Activated CD4-positive, alpha-beta T cell treated with anti-CD3 and anti-CD28 coated beads, Interleukin-2, amount 50 U/mL, for 48 hours (primary cell): Measurements from ENCODE around the gene PRR18.

Source experiments
- DNase-seq, 2 experiments: peaks; one replicate each; pipeline ENCODE4 v3.0.0-alpha.2; 2020

Gene PRR18

DNA sequence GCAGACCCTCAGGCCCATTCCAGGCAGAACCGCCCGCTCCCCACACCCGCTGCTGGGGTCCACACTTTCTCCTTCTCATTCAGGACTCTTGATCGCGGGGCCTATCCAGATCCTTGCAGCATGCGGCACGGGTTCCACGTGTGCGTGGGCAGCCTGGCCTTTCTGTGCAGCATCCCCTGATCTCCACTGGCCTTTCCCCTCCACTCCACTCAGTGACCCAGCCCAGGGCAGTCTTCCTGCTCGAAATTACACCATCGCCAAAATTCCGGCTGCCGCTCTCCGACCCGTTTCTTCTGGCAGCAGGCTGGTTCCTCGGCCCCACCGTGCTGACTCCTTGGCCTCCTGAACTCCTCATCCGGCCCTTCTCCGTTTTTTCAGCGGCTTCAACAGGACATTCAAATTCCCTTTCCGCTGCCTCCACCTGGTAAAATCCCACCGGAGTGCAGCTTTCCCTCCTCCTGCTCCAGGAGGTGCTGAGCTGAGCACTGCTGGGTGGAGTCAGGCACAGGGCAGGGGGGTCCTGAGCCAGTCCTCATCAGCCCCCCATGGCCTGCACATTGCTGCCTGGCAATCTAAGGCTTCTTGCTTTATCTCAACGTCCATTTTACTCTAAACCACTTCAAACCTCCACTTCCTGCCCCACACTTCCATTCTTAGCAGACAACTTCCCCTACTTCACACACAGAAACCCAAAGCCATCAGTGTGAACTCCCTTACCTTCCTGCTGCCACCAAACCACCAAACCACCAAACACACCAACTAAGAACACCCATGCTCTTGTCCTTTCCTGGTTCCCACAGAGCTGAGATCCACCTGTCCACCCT, 25.2 kb upstream of the PRR18 start:
- peak in 1 of 2 experiments; percentile 28 for DNase-seq

DNA sequence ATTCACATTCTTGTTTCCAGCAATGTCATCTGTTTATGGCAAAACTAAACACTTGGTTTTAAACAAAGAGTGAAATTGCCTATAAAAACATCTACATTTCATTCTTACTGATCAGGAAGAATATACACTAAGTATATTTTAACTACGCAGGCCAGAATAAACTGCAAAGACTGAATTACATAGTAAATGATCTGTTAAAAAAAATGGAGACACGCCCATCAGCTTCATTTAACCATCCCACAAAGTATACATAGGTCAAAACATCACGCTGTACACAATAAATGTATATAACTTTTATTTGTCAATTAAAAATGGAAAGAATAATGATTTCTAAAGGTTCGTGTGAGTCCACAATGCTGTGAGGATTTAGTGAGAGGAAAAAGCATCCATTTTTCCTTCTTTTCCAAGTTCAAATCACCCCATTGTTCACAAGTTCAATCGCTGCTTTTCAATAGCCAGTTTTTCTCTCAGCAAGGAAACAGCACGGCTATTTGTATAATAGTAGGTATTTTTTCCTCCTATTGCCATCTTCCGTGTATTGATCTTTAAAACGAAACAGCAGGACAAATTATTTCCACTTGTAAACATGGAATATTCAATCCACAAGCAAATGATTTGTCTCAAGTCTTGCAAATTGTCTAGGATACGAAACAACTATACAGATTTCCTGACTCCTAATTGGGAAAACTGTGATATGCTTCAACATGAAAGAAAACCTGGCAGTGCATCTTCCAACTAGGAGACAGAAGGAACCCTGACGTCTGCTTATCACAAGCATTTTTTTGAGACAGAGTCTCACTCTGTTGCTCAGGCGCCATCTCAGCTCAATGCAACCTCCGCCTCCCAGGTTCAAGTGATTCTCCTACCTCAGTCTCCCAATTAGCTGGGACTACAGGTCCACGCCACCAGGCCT, 23.6 kb upstream of the PRR18 start:
- DNase-seq: no peak

DNA sequence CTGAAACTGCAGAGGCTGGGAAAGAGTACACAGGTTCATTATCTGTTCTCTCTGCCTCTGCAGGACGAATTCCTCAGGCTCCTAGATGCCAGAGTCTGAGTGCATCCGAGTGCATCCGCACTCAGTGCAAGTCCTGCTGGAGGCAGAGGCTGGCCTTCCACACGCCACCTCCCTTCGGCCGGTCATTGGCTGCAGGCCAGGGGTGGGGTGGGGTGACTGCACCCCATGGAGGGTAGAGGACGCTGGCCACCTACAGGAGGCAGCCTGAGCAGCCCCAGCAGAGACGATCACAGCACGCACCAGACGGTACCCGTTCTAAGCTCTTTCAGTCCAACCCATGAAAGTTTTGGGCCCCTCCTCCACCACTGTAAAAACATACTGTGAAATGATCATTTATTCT, 22.4 kb upstream of the PRR18 start:
- DNase-seq: no peak

DNA sequence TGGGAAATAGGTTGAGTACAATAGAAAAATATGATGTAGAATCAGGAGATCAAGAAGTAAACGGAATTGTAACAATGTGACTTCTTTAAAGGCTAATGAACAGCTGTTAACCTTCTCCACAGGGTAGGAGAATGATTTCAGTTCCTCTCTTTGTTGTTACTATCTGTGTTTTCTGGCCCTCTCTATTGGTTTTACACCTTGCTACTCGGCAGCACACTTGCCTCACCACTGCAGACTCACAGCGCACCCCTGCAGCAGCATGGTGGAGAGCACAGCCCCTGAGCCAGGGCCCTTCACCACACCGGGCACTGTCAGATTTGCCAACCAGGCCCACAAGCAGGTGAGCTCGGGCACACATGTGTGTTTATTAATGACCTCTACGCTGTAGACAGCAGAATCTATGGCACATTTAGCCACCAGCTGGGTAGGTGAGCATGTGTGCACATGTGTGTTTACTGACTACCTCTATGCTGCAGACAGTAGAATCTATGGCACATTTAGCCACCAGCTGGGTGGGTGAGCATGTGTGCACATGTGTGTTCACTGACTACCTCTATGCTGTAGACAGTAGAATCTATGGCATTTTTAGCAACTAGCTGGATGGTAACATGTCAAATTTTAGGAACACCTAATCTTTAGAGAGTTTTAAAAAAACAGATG, 17.3 kb upstream of the PRR18 start:
- DNase-seq: no peak

DNA sequence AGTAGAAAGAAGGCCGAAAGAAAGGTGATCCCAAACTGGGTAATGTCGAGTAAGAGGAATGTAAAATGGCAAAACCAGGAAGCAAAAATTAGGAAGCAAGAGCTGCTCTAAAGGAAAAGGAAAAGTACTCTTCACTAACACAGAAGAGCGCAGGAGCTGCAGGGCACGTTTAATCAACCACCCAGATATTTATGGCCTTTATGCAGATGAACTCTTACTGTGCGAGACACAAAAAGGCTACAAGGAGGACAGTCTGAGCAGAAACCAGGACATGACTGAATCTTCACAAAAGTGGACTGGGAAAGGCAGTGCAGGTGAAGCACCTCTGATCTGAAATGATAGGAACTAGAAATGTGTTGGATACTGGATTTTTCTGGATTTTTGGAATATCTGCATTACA, 15.2 kb upstream of the PRR18 start:
- DNase-seq: no peak

DNA sequence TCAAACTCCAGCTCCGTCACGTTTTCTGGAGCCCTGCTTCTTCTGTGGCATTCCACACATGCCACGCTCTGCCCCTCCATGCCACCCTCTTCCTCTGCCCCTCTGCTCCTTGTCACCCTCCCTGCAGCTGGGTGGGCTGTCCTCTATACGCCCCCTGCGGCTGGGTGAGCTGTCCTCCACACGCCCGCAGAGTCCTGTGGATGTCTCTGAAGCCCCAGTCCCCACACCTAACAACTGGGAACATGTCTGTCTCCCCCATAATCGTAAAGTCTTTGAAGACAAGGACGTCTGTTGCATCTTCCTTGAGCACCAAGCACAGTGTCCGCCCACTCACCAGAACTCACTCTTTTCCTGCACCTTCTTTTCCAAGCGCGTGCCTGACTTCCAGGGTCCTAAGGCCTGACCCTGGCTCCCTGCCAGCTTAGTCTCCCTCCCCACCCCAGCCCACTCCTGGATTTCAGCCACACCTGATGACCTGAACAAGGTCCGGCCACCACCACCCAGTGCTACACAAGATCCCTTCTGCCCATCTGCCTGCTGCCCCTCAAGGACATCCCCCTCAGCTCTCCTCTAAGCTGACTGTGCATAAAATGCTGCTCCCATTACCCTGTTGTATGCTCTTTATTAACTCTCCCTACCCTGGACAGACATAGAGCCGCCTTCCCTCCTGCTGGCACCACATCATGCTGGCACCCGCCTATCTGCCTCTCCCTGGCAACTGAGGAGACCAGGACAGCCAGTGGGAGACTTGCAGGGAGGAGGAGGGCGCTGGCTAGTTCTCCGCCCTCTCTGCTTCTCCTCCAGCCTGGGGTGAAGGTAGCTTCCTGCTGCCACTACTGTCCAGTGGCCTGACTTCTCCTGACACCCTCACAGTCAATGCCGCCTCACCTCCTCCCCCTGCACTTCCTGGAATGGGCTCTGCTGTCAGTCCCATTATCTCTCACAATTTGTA, 10.7 kb upstream of the PRR18 start:
- no peak for DNase-seq

DNA sequence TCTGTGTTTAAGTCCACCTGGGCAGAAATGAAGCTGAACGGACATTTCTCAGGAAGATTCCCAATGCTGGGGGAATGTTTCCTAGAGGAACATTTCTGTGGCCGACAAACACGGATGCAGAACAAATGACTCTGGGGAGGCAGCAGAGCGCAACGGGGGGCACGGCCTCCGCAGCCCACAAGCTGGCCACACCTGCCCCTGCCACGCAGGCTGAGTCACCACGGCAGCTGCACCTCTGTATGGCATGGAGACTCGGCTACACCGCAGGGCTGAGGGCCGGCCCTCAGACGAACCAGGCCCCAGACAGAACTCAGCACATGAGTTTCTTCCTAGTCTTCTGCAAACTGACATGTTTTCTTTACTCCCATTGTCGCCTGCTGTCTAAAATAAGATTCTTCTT, 10.0 kb upstream of the PRR18 start:
- no peak for DNase-seq

DNA sequence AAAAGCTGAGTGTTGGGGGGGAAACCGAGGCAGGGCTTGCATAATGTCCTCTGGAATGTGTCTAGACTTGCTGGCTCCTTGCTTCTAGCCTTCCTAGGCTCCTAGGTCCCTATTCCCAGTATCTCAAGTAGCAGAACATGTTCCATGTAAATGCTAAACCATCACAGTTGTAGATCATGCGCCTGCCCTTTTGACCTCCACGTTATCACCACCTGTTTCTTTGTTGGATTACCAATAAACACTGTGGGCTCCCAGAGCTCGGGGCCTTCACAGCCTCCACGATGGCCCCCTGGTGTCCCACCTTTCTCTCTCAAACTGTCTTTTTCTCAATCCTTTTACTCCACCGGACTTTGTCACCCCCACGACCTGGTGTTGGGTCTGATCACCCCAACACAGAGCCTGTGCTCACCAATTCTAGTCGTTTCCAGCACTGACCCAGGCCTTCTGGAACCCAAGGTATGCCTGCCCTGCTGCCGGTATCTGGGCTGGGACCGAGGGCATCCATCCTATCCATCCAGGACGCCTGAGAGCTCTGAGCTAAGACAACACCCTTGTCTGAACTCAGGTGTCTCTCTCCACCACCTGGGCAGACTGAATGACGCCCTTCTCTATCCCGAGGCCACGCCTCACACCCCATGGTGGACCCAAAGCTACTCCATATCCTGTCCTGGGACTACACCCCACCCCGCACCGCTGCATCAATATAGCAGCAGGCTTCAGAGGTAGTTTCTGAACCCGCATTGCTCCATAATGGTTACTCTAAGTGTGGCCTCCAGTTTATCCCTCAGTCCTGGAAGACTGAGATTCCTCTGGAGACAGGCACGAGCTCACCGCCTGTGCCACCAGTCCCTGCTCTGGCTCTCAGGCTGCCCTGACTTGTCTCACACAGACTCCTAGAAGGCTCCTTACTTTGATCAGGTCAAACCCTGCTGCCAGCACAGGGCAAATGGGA, 9.3 kb upstream of the PRR18 start:
- no peak for DNase-seq

DNA sequence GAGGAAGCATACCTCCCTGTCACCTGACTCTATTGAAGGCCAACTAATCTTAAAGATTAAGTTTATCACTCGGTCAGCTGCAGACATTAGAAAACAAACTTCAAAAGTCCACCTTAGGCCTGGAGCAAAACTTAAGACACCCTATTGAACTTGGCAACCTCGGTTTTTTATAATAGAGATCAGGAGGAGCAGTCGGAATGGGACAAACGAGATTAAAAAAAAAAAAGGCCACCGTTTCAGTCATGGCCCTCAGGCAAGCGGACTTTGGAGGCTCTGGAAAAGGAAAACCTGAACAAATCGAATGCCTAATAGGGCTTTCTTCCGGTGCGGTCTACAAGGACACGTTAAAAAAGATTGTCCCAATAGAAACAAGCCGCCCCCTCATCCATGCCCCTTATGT, 7.2 kb upstream of the PRR18 start:
- no peak for DNase-seq

DNA sequence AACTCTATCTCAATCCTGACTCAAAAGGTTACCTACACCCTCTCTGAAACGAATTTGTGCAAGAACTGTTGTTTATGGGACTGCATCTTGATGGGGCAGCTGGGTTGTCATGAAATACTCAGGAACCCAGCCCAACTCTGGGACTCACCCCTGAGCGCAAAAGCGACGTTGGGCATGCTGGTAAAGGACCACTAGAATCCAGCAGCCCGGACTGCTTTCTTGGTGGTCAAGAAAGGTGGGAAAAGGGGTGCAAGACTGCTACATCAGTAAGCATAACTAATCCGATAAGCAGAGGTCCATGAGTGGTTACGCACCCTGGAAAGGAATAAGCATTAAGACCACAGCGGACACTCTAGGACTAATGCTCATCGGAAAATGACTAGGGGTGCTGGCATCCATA, 6.3 kb upstream of the PRR18 start:
- DNase-seq: no peak

DNA sequence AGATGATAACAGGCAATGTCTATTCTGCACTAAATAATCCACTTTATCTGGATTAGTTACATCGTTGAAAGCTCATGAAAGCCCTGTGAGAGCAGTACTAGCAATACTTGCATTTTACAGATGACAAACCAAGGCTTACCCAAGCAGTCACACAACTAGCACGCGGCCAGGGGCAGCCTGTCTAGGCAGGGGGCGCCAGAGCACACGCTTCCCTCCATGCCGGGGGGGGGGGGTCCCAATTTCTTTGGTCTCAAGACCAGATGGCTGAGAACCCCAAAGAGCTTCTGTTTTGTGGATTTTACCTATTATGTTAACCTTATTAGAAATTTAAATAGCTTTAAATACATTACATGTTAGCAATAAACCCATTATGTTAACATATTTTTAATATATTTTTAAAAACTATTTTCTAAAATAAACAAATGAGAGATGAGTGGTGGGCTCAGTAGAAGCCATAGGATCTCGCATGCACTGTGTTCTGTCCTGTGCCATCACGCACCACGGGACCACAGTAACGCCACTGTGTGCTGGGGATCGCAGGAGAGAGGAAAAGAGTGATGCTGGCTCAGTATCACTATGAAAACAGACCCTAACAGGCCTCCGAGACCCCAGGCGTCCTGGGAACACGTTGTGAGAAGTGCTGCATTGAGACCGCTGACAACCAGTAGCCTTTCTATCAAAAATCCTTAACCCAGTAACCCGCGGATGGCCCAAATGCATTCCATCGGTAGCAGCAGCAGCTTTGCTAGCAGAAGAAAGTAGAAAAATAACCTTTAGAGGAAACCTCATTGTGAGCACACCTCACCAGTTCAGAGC, 5.3 kb upstream of the PRR18 start:
- DNase-seq: peak; percentile 51 to 62

DNA sequence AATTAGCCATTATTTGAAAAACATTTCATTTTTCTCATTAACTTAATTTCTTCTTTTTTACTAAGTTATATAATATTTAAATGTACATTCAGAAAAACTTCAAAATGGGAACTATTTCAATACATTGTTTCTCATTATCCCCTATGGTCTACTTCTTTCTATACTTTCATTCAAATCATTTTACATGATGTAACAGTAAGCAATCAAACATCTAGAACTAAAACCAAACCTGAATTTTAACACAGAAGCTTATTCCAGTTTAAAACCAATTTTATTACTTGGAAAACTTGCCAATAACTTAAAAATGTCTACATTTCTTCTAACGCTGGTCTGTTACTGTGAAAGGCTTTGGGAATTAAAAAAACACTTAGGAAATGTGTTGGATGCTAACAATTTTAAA, 4.6 kb upstream of the PRR18 start:
- no peak for DNase-seq

DNA sequence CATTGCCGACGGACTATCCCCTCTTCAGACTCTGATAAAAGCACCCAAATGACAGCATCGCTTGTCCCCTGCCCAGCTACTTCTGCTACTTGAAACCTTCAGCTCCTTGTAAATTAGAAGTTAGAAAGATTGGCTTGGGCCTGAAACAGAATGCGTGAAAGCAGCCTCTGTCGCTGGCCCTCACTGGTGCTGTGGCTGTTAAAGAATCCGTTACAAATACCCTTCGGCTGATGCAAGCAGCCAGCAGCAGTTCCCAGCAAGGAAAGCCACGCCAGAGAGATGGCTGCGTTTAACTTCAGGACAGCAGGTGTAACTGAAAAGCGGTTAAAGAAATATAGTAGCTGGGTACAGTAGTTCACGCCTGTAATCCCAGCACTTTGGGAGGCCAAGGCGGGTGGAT, 2.4 kb upstream of the PRR18 start:
- no peak for DNase-seq

DNA sequence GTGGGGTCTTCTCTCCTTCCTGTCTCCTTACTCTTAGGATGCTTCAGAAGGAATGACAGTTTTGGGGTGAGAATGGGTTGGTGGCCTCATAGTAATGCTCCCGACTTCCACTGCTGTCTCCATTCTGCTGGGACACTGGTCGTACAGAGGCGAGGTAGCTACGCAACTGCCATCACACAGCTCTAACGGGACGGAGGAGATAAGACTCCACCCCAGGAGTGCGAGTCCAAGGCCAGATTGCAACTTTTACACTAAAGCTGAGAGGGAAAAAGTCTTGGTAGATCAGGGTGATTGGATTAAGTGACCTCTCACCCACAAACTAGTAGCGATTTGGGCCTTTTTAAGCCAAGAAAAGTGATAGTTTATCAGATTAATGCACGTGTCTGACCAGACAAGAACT, 1.8 kb upstream of the PRR18 start:
- DNase-seq: no peak

DNA sequence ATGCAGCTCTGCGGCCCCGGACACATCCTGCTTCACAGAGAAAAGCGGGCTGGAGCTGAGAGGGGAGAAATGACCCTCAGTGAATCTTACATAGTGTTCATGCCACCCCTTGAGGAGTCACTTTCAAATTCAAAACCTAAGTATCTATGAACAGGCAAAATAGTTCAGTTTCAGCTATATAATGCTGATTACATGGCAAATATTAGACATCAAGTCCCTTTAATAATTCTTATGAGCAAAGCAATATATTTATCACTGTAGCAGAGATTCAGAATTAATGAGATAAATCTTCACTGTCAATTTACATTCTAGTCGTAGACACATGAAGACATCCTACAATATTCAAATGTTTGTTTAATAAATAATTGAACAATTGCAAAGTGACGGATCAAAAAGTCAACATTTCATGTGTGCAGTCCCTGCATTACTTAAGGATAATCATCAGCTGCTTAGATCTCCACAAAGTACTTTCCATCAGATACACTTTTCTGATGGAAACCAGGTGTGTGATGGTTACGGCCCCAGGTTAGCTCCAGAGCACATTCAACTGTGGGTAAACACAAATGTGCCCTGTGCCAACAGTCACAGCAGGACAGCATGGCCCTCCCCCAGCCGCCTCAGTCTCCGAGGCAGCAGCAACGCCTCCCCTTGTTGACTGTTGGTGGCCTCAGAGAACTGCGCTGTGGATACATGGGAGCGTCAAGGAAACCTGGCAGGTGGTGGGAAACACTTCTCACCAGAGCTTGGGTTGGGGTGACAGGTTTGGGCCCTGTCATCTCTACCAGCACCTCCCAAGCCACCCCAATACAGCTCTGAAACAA, 787 bp upstream of the PRR18 start:
- DNase-seq: no peak

DNA sequence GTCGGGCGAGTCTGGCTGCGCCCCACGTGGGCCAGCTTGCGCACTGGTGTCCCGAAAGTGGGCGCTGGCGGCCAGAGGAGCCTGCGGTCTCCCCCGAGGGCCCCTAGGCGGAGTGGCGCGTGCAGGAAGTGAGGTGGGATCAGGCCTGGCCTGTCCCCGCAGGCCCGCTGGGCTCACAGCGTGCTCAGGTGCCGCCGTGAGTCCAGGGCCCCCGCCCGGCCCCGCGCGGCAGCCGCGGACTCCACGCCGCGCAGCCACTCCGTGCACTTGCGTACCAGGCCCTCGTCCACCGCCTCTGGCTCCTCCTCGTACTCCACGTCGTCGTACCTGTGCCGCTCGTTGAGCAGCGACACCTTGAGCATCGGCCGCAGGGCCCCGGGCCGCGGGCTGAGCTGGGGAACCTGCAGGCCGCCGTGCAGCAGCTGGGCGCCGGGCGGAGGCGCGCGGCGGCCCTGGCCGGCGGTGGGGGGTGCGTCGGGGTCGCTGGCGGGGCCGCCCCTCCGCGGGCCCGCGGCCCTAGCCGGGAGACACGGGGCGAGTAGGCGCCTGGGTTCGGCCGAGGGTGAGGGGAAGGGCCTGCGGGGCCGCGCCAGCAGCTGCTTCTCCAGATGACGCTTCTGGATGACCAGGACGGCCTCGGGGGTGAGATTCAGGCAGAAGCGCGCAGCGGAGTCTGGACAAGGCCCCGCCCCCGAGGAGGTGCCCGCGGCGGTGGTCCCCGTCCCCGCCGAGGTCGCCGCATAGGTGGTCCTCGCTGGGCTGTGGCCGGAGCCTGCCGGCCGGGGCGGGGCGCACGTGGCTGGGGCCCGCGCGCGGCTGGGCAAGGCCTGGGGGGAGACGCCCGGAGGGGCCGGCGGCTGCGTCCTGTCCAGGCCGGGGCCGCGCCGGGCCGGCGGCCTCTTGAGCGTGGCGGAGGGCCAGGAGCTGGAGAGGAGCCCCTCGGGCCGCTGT, 835 bp downstream of the PRR18 start:
- DNase-seq: peak; percentile 14 to 21

DNA sequence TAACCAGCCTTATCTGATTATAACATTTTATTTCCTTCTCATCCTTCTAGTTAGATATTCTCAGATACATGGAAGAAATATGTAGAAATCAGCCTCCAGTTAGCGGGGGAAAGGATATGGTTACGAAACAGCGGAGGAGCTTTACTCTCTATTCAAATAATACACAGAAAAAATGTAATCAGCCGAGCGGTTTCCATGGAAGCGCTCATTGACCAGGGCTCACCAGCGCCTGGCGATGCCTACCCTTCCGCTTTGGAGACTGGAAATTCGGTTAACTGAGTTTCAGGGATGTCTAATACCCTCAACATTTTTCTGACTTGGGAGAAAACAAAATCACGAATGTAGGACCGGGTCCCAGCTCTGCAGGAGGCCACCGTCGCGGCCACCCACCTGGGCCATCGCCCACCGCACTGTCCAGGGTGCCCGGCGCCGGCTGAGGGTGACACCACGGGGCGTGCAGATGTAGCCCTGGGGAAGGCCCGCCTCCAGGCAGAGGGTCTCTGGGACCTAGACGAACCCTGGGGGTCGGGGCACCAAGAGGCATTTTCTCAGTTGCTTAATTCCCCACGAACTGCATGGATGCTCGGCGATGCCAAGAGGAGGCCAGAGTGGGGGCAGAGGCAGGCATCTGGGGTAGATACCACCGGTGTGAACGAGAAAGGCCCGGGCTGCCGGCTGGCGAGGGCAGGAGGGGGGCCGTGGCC, 1.7 kb downstream of the PRR18 start:
- no peak for DNase-seq
